Muscle of leg (tissue), 11 donors: ENCODE data around the gene PBX1. TPM values are rescaled to one million over a fixed set of nuclear protein-coding genes. Genes with fewer than 3 reads are reported as not detected.

Experiments used
- DNase-seq: peaks from one replicate; pipeline ENCODE4 v3.0.0; 2013
- H3K27ac ChIP-seq: one replicate; pipeline ENCODE4 v1.5.1; 2013; ENCODE audit warnings: mild to moderate bottlenecking, low read length, control low read depth
- H3K27me3 ChIP-seq: one replicate; pipeline ENCODE4 v1.6.1; 2013; ENCODE audit warnings: low read length; ENCODE audit not compliant: control insufficient read depth, insufficient read depth
- H3K36me3 ChIP-seq: one replicate; pipeline ENCODE4 v1.6.1; 2013; ENCODE audit warnings: low read length; ENCODE audit not compliant: control insufficient read depth, insufficient read depth
- H3K4me1 ChIP-seq: one replicate; pipeline ENCODE4 v1.6.1; 2013; ENCODE audit warnings: low read length; ENCODE audit not compliant: control insufficient read depth, insufficient read depth
- H3K4me3 ChIP-seq: one replicate; pipeline ENCODE4 v1.5.1; 2013; ENCODE audit warnings: low read length, control low read depth
- H3K9me3 ChIP-seq: replicated peaks from 2 replicates; pipeline ENCODE4 v1.6.1; 2013; ENCODE audit warnings: low read depth, low read length; ENCODE audit not compliant: control insufficient read depth
- WGBS: methylation state at CpG from one replicate; pipeline ENCODE4 v1.1.5; 2013; ENCODE audit warnings: missing lambda C conversion rate; ENCODE audit not compliant: insufficient coverage; 5-methylcytosine and 5-hydroxymethylcytosine counted together
- polyA plus RNA-seq, 8 donors: library from polyadenylated mRNA; unstranded; fragments of 120-200 nt; gene quantifications; one replicate each; pipeline versions ENCODE4 v1.2.1 to v1.2.3, GENCODE V29; 2013; ENCODE audit warnings: inconsistent platforms in 1 of 8, low replicate concordance in 1 of 8; ENCODE audit not compliant: insufficient read length in 8 of 8, insufficient read depth in 1 of 8
- total RNA-seq: library from RNA; stranded (reverse); fragments of 120-200 nt; gene quantifications from one replicate; pipeline ENCODE4 v1.2.4, GENCODE V29; 2013

PBX1 gene
- total and polyA plus RNA-seq, 9 donors, result 42.6 to 66.9 (median 53.2) TPM

GRCh38 chr1:164611754-164612642 is 53.0 kb downstream of the PBX1 start:
- 84% methylated on average over 6 of the region's 11 CpGs for WGBS
- peaks cover 16% of the 10 kb centered on the region for H3K36me3 ChIP-seq
- no peak overlapping the region for H3K27ac ChIP-seq
- H3K4me1 ChIP-seq, result peaks cover 41% of the 10 kb centered on the region
- H3K9me3 ChIP-seq, result no peaks in the 10 kb centered on the region
- H3K4me3 ChIP-seq, result no peak overlapping the region
- no peak for DNase-seq
- H3K27me3 ChIP-seq, result no peaks in the 10 kb centered on the region

- 71% methylated on average over 1 of the region's 3 CpGs for WGBS
- H3K27ac ChIP-seq, result no peak overlapping the region
Observed at GRCh38 chr1:164613176-164613575, 54.2 kb downstream of the PBX1 start.

GRCh38 chr1:164614316-164614715 is 55.3 kb downstream of the PBX1 start:
- H3K4me1 ChIP-seq, result peaks cover 38% of the 10 kb centered on the region
- no peaks in the 10 kb centered on the region for H3K9me3 ChIP-seq
- no peak overlapping the region for H3K27ac ChIP-seq
- H3K27me3 ChIP-seq, result no peaks in the 10 kb centered on the region
- H3K36me3 ChIP-seq, result peaks cover 14% of the 10 kb centered on the region
- WGBS, result 63% methylated on average over 5 of the region's 6 CpGs
- no peak for DNase-seq
- H3K4me3 ChIP-seq, result no peak overlapping the region

More at GRCh38 chr1:164613176-164613575, 54.2 kb downstream of the PBX1 start:
- H3K4me1 ChIP-seq, result peaks cover 42% of the 10 kb centered on the region
- no peak for DNase-seq
- peaks cover 16% of the 10 kb centered on the region for H3K36me3 ChIP-seq
- H3K9me3 ChIP-seq, result no peaks in the 10 kb centered on the region
- H3K4me3 ChIP-seq, result no peak overlapping the region
- H3K27me3 ChIP-seq, result no peaks in the 10 kb centered on the region

- Histone ChIP-seq H3K4me3 (no peak overlapping the region), H3K36me3 (peaks cover 12% of the 10 kb centered on the region), H3K27me3 (no peaks in the 10 kb centered on the region), H3K4me1 (peaks cover 29% of the 10 kb centered on the region), H3K9me3 (no peaks in the 10 kb centered on the region), H3K27ac (no peak overlapping the region)
- 59% methylated on average over 3 of the region's 7 CpGs for WGBS
- peak; percentile 50 for DNase-seq
Observed at GRCh38 chr1:164617377-164618201, 58.6 kb downstream of the PBX1 start.

- no CpG with 5 or more reads among the region's 5 CpGs for WGBS
- Histone ChIP-seq H3K36me3 (peaks cover 12% of the 10 kb centered on the region), H3K9me3 (no peaks in the 10 kb centered on the region), H3K4me1 (peaks cover 34% of the 10 kb centered on the region), H3K4me3 (no peak overlapping the region), H3K27ac (no peak overlapping the region), H3K27me3 (no peaks in the 10 kb centered on the region)
- no peak for DNase-seq
Observed at GRCh38 chr1:164618202-164618564, 59.2 kb downstream of the PBX1 start.

- no peak for DNase-seq
- Histone ChIP-seq H3K27ac (no peak overlapping the region), H3K4me3 (no peak overlapping the region), H3K4me1 (peaks cover 36% of the 10 kb centered on the region), H3K27me3 (no peaks in the 10 kb centered on the region), H3K36me3 (peaks cover 5% of the 10 kb centered on the region), H3K9me3 (no peaks in the 10 kb centered on the region)
- WGBS, result 63% methylated on average over 1 of the region's 3 CpGs
Observed at GRCh38 chr1:164619006-164619784, 60.2 kb downstream of the PBX1 start.

- Histone ChIP-seq H3K27ac (peak overlapping the region; percentile 86), H3K36me3 (peaks cover 6% of the 10 kb centered on the region), H3K9me3 (no peaks in the 10 kb centered on the region), H3K27me3 (no peaks in the 10 kb centered on the region), H3K4me1 (peaks cover 32% of the 10 kb centered on the region), H3K4me3 (no peak overlapping the region)
- DNase-seq, result peak; percentile 77
- WGBS, result 24% methylated on average over 6 of the region's 8 CpGs
Observed at GRCh38 chr1:164622068-164622845, 63.3 kb downstream of the PBX1 start.

- H3K27ac ChIP-seq, result no peak overlapping the region
- H3K36me3 ChIP-seq, result peaks cover 9% of the 10 kb centered on the region
- DNase-seq, result no peak
- peaks cover 32% of the 10 kb centered on the region for H3K4me1 ChIP-seq
- no peaks in the 10 kb centered on the region for H3K27me3 ChIP-seq
- H3K4me3 ChIP-seq, result no peak overlapping the region
- no CpG with 5 or more reads among the region's 1 CpG for WGBS
- H3K9me3 ChIP-seq, result no peaks in the 10 kb centered on the region
Observed at GRCh38 chr1:164623805-164624204, 64.8 kb downstream of the PBX1 start.

- DNase-seq, result no peak
- Histone ChIP-seq H3K4me3 (no peak overlapping the region), H3K36me3 (peaks cover 13% of the 10 kb centered on the region), H3K27me3 (no peaks in the 10 kb centered on the region), H3K27ac (no peak overlapping the region), H3K9me3 (no peaks in the 10 kb centered on the region), H3K4me1 (peaks cover 26% of the 10 kb centered on the region)
- no CpG with 5 or more reads among the region's 1 CpG for WGBS
Observed at GRCh38 chr1:164624400-164624799, 65.4 kb downstream of the PBX1 start.
